GM12891 (cell line): Measurements from ENCODE around the gene CDC42EP3.

Experiments used
- POLR2A ChIP-seq: IDR thresholded peaks from 2 replicates; pipeline ENCODE4 v1.6.1; 2011; ENCODE audit warnings: low read depth, low read length, control low read depth
- POLR2AphosphoS5 ChIP-seq: IDR thresholded peaks from 2 replicates; pipeline ENCODE4 v1.6.1; 2011; ENCODE audit warnings: low read depth, low read length, control low read depth

DNA sequence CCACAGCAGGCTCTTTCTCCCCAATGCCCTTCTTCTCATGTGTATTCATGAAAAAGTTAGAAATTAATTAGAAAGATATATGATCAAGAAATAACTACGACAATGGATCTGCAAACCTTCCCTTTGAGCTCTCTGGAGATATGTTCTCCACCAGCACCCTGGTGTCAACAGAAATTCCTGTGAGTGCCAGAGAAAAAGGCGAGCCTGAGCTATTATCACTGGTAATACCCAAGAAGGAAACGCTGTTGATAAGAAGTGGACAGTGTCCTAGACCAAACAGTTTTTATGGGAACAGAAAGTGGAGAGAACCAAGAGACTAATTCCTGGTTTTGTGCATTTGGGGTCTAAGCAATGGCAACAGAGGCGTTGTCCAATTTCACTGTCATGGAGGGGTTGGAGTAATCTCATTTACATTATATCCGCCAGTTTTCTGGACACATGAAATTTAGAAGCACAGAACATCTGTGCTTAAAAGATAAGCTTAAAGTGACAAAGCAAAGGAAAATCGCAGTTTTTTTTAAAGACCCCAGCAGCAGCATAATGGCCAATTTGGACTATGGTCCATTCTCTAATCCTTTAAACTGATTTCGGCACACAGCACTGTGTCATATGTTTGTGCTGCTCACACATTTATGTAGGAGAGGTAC, 47.2 kb upstream of the CDC42EP3 start:
- no peak for TF ChIP-seq POLR2A
- no peak for TF ChIP-seq POLR2AphosphoS5
